Gastrocnemius medialis (tissue), 4 donors: ENCODE results near the gene ARRDC1.

Experiments
- CTCF ChIP-seq, 5 experiments: fragments of 450-650 bp in 3 of 5; fragments of 200-600 bp in 2 of 5; sonication (generic) in 2 of 5; IDR thresholded peaks in 4 of 5; conservative IDR thresholded peaks in 1 of 5; 1 replicate in 4 of 5; 2 replicates in 1 of 5; pipeline ENCODE4 v1.5.1; 2016 to 2019; ENCODE audit warnings: antibody characterized with exemption in 5 of 5, mild to moderate bottlenecking in 3 of 5, moderate library complexity in 3 of 5
- POLR2A ChIP-seq, 2 donors: fragments of 450-650 bp; IDR thresholded peaks; one replicate each; pipeline ENCODE4 v1.6.1; 2017; ENCODE audit warnings: antibody characterized with exemption in 2 of 2, mild to moderate bottlenecking in 2 of 2, moderate library complexity in 2 of 2

- TF ChIP-seq CTCF (IDR thresholded peaks at IDR 0.05 in 4 of 5, conservative IDR thresholded peaks at IDR 0.05 in 1 of 5), result peak; percentile 91 to 99 (median 94)
- TF ChIP-seq POLR2A (IDR thresholded peaks at IDR 0.05), result peak; percentile 49 to 80
These were observed 26.8 kb upstream of the ARRDC1 start, which contains the start of gene DPH7 for GRCh38 chr9:137578518-137579258.
